Activated naive CD8-positive, alpha-beta T cell treated with anti-CD3 and anti-CD28 coated beads, Interleukin-2, amount 50 U/mL, for 16 hours (primary cell): Measurements from ENCODE around the gene CHD3.
A peak's percentile ranks its signal among the peaks of the same experiment; 100 is the strongest.

Source experiments
- DNase-seq: peaks from one replicate; pipeline ENCODE4 v3.0.0-alpha.2; 2020; ENCODE audit warnings: low read depth, low spot score

The CHD3 gene

GRCh38 chr17:7864995-7865650, 23.5 kb upstream of the CHD3 start:
- DNase-seq = no peak

GRCh38 chr17:7867881-7868329, 20.7 kb upstream of the CHD3 start:
- no peak for DNase-seq

GRCh38 chr17:7873051-7873450, 15.5 kb upstream of the CHD3 start:
- DNase-seq = no peak

- DNase-seq = no peak
Observed at GRCh38 chr17:7875804-7876370, 12.7 kb upstream of the CHD3 start.

GRCh38 chr17:7878234-7878633, 10.4 kb upstream of the CHD3 start:
- DNase-seq = no peak

GRCh38 chr17:7880076-7880868, 8.3 kb upstream of the CHD3 start:
- DNase-seq = no peak

- no peak for DNase-seq
Observed at GRCh38 chr17:7881276-7882054, 7.1 kb upstream of the CHD3 start.

- no peak for DNase-seq
Observed at GRCh38 chr17:7882068-7882467, 6.5 kb upstream of the CHD3 start.

GRCh38 chr17:7882629-7883028, 6.0 kb upstream of the CHD3 start:
- DNase-seq = no peak

- DNase-seq = no peak
Observed at GRCh38 chr17:7883781-7884386, 4.7 kb upstream of the CHD3 start.

- DNase-seq = no peak
Observed at GRCh38 chr17:7884581-7885366, 3.8 kb upstream of the CHD3 start.

GRCh38 chr17:7885367-7886226, 3.0 kb upstream of the CHD3 start:
- DNase-seq = no peak

- DNase-seq = no peak
Observed at GRCh38 chr17:7886227-7887037, 2.2 kb upstream of the CHD3 start.

GRCh38 chr17:7887038-7887481, 1.5 kb upstream of the CHD3 start:
- no peak for DNase-seq

GRCh38 chr17:7887482-7888183, 956 bp upstream of the CHD3 start:
- peak; percentile 67 for DNase-seq

GRCh38 chr17:7889166-7889955, 772 bp downstream of the CHD3 start:
- DNase-seq = no peak

GRCh38 chr17:7893187-7893880, 4.7 kb downstream of the CHD3 start:
- DNase-seq = no peak
